Gastrocnemius medialis (tissue), 4 donors: ENCODE data around the gene HTT. TPM values are rescaled to one million over a fixed set of nuclear protein-coding genes. Genes with fewer than 3 reads are reported as not detected.

Source experiments
- ATAC-seq, 2 donors: fragments of 150-250 bp; one replicate each; pipeline ENCODE4 v1.9.1; 2016
- DNase-seq, 2 donors: peaks; one replicate each; pipeline ENCODE4 v3.0.0-alpha.2; 2019
- H3K27ac ChIP-seq, 4 donors: fragments of 200-600 bp; sonication (generic); 1 replicate in 1 of 4; 2 replicates in 3 of 4; pipeline ENCODE4 v1.5.1; 2016 to 2018; ENCODE audit warnings: mild to moderate bottlenecking in 2 of 4, moderate library complexity in 1 of 4
- H3K27me3 ChIP-seq, 3 donors: fragments of 200-600 bp; sonication (generic) in 2 of 3; 1 replicate in 1 of 3; 2 replicates in 2 of 3; pipeline versions ENCODE4 v1.5.1 to v1.6.0; 2016 to 2019; ENCODE audit warnings: mild to moderate bottlenecking in 1 of 3, moderate library complexity in 1 of 3
- H3K36me3 ChIP-seq, 2 donors: fragments of 200-600 bp; sonication (generic) in 1 of 2; one replicate each; pipeline ENCODE4 v1.5.1; 2017 to 2018
- H3K4me1 ChIP-seq, 2 donors: fragments of 200-600 bp; sonication (generic) in 1 of 2; one replicate each; pipeline ENCODE4 v1.5.1; 2016 to 2017; ENCODE audit warnings: mild to moderate bottlenecking in 2 of 2
- H3K4me3 ChIP-seq, 4 donors: fragments of 200-600 bp; sonication (generic) in 3 of 4; 1 replicate in 1 of 4; 2 replicates in 3 of 4; pipeline ENCODE4 v1.5.1; 2016 to 2019; ENCODE audit warnings: mild to moderate bottlenecking in 2 of 4
- H3K9me3 ChIP-seq, 3 donors: fragments of 200-600 bp; sonication (generic) in 2 of 3; 1 replicate in 1 of 3; 2 replicates in 2 of 3; pipeline ENCODE4 v1.5.1; 2016 to 2019
- POLR2A ChIP-seq, 2 donors: fragments of 450-650 bp; IDR thresholded peaks; one replicate each; pipeline ENCODE4 v1.6.1; 2017; ENCODE audit warnings: antibody characterized with exemption in 2 of 2, mild to moderate bottlenecking in 2 of 2, moderate library complexity in 2 of 2
- in situ Hi-C, 4 donors: fragments of 200-750 bp; cut with MboI; loops; one replicate each; pipeline versions ENCODE4 v1.15.0 to v1.8.0; 2017; ENCODE audit warnings: low sequenced_read_pairs in 4 of 4
- intact Hi-C: fragments of 100-400 bp; cut with DNase I; formaldehyde crosslinking; loops from one replicate; pipeline ENCODE4 v1.15.1; 2023; ENCODE audit warnings: low total_unique reads
- total RNA-seq, 4 donors: library from RNA; depleted of rRNA; stranded (reverse); fragments of >200 nt; gene quantifications; one replicate each; pipeline versions ENCODE4 v1.1.0 to v1.2.3, GENCODE V29; 2016
- TF ChIP-seq, protein P1 (sequence below), 5 experiments: fragments of 450-650 bp in 3 of 5; fragments of 200-600 bp in 2 of 5; sonication (generic) in 2 of 5; IDR thresholded peaks in 4 of 5; conservative IDR thresholded peaks in 1 of 5; 1 replicate in 4 of 5; 2 replicates in 1 of 5; pipeline ENCODE4 v1.5.1; 2016 to 2019; ENCODE audit warnings: antibody characterized with exemption in 5 of 5, mild to moderate bottlenecking in 3 of 5, moderate library complexity in 3 of 5

HTT gene
- total RNA-seq, 4 donors from 2014 or later, result 23.5 to 73.0 (median 51.1) TPM

DNA sequence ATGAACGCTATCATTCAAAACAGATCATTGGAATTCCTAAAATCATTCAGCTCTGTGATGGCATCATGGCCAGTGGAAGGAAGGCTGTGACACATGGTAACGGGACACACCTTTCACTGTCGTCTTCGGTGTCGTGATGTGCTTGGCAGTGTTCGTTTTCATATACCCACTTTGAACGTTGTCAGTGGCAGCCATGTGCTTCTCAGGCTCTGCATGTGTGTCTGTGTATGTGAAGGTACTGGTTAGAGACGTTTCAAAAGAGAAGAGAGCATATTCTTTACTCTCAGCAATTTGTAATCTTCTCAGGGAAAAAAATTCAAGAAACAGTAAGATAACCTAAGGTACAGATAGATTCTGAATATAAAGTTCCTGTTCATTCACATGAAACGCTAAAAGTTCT is 103.9 kb downstream of the HTT start:
- intact Hi-C loops (no loop called here), in situ Hi-C loops (no loop called here)
- H3K27me3 ChIP-seq, result no peaks in the 10 kb centered on the region
- ATAC-seq (no peak), DNase-seq (no peak)
- TF ChIP-seq POLR2A (IDR thresholded peaks at IDR 0.05), result no peak
- TF ChIP-seq, protein P1, sequence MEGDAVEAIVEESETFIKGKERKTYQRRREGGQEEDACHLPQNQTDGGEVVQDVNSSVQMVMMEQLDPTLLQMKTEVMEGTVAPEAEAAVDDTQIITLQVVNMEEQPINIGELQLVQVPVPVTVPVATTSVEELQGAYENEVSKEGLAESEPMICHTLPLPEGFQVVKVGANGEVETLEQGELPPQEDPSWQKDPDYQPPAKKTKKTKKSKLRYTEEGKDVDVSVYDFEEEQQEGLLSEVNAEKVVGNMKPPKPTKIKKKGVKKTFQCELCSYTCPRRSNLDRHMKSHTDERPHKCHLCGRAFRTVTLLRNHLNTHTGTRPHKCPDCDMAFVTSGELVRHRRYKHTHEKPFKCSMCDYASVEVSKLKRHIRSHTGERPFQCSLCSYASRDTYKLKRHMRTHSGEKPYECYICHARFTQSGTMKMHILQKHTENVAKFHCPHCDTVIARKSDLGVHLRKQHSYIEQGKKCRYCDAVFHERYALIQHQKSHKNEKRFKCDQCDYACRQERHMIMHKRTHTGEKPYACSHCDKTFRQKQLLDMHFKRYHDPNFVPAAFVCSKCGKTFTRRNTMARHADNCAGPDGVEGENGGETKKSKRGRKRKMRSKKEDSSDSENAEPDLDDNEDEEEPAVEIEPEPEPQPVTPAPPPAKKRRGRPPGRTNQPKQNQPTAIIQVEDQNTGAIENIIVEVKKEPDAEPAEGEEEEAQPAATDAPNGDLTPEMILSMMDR (IDR thresholded peaks at IDR 0.05 in 4 of 5, conservative IDR thresholded peaks at IDR 0.05 in 1 of 5), result no peak
- H3K36me3 ChIP-seq, result peaks cover 0 to 79% of the 10 kb centered on the region in 2 donors
- H3K4me3 ChIP-seq, result no peak overlapping the region
- H3K27ac ChIP-seq, result no peak overlapping the region
- H3K9me3 ChIP-seq, result no peaks in the 10 kb centered on the region
- peaks cover 0 to 16% of the 10 kb centered on the region in 2 donors for H3K4me1 ChIP-seq

DNA sequence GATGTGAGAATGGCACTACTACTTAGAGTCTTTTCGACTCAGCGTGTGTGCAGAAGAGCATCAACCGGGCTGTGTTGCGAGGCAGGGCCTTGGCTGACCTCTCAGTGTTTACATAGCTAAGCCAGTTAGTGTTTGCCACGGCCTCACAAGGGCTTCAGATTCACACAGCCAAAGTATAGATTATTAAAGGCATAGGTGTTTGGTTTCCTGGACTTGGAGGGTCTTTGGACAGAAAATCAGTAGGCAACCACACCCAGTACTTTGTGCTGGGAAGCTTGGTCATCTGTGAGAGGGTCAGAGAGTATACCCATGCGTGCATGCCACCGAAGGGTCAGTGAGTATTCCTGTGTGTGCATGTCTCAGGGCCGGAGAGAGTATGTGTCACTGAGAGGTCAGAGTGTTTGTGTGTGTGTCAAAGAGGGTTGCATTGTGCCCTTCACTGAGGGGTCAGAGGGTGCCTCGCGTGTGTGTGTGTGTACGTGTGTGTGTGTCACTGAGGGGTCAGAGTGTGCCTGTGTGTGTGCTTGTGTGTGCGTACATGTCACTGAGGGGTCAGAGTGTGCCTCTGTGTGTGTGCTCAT is 104.7 kb downstream of the HTT start:
- DNase-seq (no peak), ATAC-seq (no peak)
- no peaks in the 10 kb centered on the region for H3K9me3 ChIP-seq
- H3K27ac ChIP-seq, result no peak overlapping the region
- peaks cover 0 to 13% of the 10 kb centered on the region in 2 donors for H3K4me1 ChIP-seq
- TF ChIP-seq, protein P1 (IDR thresholded peaks at IDR 0.05 in 4 of 5, conservative IDR thresholded peaks at IDR 0.05 in 1 of 5), result no peak
- TF ChIP-seq POLR2A (IDR thresholded peaks at IDR 0.05), result no peak
- no peak overlapping the region for H3K4me3 ChIP-seq
- H3K27me3 ChIP-seq, result no peaks in the 10 kb centered on the region
- intact Hi-C loops, result no loop called here
- H3K36me3 ChIP-seq, result peaks cover 0 to 79% of the 10 kb centered on the region in 2 donors
- in situ Hi-C loops, result no loop called here

DNA sequence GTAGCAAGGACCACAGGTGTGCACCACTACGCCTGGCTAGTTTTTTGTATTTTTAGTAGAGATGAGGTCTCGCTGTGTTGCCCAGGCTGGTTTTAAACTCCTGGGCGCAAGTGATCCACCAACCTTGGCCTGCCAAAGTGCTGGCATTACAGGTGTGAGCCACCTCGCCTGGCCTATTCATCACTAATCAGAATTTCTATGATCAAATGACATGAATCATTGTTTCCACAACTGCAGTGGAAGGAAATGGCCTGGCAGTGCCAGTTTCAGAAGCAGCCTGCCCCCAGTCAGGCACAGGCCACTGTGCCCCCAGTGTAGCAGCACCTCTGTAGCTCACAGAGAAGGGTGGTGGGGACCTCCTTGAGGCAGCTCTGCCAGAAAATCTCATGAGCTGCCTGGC is 108.5 kb downstream of the HTT start:
- no peak for ATAC-seq
- H3K4me1 ChIP-seq, result no peaks in the 10 kb centered on the region
- H3K36me3 ChIP-seq, result peaks cover 1 to 72% of the 10 kb centered on the region in 2 donors
- intact Hi-C loops (no loop called here), in situ Hi-C loops (no loop called here)
- no peak for TF ChIP-seq POLR2A (IDR thresholded peaks at IDR 0.05)
- TF ChIP-seq, protein P1 (IDR thresholded peaks at IDR 0.05 in 4 of 5, conservative IDR thresholded peaks at IDR 0.05 in 1 of 5), result no peak
- H3K4me3 ChIP-seq, result no peak overlapping the region
- H3K9me3 ChIP-seq, result no peaks in the 10 kb centered on the region
- H3K27me3 ChIP-seq, result no peaks in the 10 kb centered on the region
- no peak for DNase-seq
- no peak overlapping the region for H3K27ac ChIP-seq

DNA sequence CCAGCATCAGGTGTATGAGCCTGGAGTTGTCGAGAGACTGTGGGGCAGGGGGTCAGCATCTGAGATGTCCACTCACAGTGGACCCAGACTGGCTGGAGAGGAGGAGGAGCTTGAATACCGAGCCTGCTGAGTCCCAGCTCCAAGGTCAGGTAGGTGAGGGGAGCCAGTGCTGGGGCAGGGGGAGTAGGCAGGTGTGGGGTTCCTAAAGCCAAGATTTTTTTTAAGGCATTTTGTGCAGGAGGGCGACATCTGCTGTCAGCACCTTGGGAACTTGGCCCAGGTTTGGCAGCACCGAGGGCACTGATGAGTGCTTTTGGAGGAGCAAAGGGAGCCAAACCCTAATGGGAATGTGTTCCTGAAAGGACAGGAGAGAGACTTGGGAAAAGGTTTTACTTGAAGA is 110.2 kb downstream of the HTT start:
- TF ChIP-seq POLR2A (IDR thresholded peaks at IDR 0.05), result no peak
- TF ChIP-seq, protein P1 (IDR thresholded peaks at IDR 0.05 in 4 of 5, conservative IDR thresholded peaks at IDR 0.05 in 1 of 5), result no peak
- ATAC-seq (no peak), DNase-seq (no peak)
- no peaks in the 10 kb centered on the region for H3K27me3 ChIP-seq
- H3K4me1 ChIP-seq, result peaks cover 0 to 7% of the 10 kb centered on the region in 2 donors
- intact Hi-C loops (no loop called here), in situ Hi-C loops (no loop called here)
- H3K27ac ChIP-seq, result no peak overlapping the region
- H3K9me3 ChIP-seq, result no peaks in the 10 kb centered on the region
- no peak overlapping the region for H3K4me3 ChIP-seq
- H3K36me3 ChIP-seq, result peaks cover 2 to 72% of the 10 kb centered on the region in 2 donors

DNA sequence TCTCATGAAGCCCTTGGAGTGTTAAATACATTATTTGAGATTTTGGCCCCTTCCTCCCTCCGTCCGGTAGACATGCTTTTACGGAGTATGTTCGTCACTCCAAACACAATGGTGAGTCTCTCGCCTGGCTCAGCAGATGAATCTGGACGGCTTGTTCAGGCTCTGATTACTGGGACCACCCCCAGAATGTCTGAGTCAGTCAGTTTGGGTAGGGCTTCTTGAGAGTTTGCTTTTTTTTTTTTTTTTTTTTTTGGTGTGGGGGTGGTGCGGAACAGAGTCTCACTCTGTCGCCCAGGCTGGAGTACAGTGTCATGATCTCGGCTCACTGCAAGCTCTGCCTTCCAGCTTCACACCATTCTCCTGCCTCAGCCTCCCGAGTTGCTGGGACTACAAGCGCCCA is 112.1 kb downstream of the HTT start:
- Histone ChIP-seq H3K27ac (no peak overlapping the region), H3K27me3 (no peaks in the 10 kb centered on the region), H3K9me3 (no peaks in the 10 kb centered on the region), H3K4me3 (no peak overlapping the region), H3K36me3 (peaks cover 2 to 70% of the 10 kb centered on the region in 2 donors), H3K4me1 (peaks cover 7% of the 10 kb centered on the region in 2 donors)
- in situ Hi-C loops (no loop called here), intact Hi-C loops (no loop called here)
- DNase-seq (no peak), ATAC-seq (no peak)
- TF ChIP-seq, protein P1 (IDR thresholded peaks at IDR 0.05 in 4 of 5, conservative IDR thresholded peaks at IDR 0.05 in 1 of 5), result no peak
- no peak for TF ChIP-seq POLR2A (IDR thresholded peaks at IDR 0.05)
